Stimulated activated effector memory CD8-positive, alpha-beta T cell treated with anti-CD3 and anti-CD28 coated beads, Interleukin-12 subunit alpha, Interleukin-12 subunit beta, amount 100 ng/mL, for 72 hours (primary cell): ENCODE data around the gene SLCO1C1.
"Not testable (repeated sequence)": the region's sequence is repeated elsewhere in the genome, so short reads cannot be mapped to it uniquely, and the experiment has no call there.

Source experiments
- ATAC-seq: fragments of 150-1000 bp; cut with Tn5 transposase; 2 replicates; pipeline ENCODE4 v1.10.0; 2021
- DNase-seq, 2 donors: peaks; one replicate each; pipeline ENCODE4 v3.0.0; 2021 to 2022; ENCODE audit warnings: low spot score in 2 of 2
- H3K27ac Mint-ChIP-seq: one replicate; pipeline ENCODE4 v1.8.0; 2022; ENCODE audit warnings: mild to moderate bottlenecking, mixed read lengths
- H3K36me3 Mint-ChIP-seq: one replicate; pipeline ENCODE4 v1.8.0; 2022; ENCODE audit warnings: mild to moderate bottlenecking, mixed read lengths
- H3K4me1 Mint-ChIP-seq: one replicate; pipeline ENCODE4 v1.8.0; 2022; ENCODE audit warnings: mixed read lengths
- H3K4me3 Mint-ChIP-seq: one replicate; pipeline ENCODE4 v1.8.0; 2022; ENCODE audit warnings: mild to moderate bottlenecking, mixed read lengths
- H3K9me3 Mint-ChIP-seq: one replicate; pipeline ENCODE4 v1.8.0; 2022; ENCODE audit warnings: mixed read lengths

Gene SLCO1C1

GRCh38 chr12:20740972-20741371 is 45.8 kb downstream of the SLCO1C1 start:
- H3K4me3 Mint-ChIP-seq, result no peak overlapping the region
- DNase-seq (no peak), ATAC-seq (no peak)
- no peaks in the 10 kb centered on the region for H3K4me1 Mint-ChIP-seq
- H3K9me3 Mint-ChIP-seq, result peaks cover 11% of the 10 kb centered on the region
- no peak overlapping the region for H3K27ac Mint-ChIP-seq
- H3K36me3 Mint-ChIP-seq, result no peaks in the 10 kb centered on the region

- H3K9me3 Mint-ChIP-seq, result peaks cover 7% of the 10 kb centered on the region
- DNase-seq (no peak), ATAC-seq (no peak)
- H3K36me3 Mint-ChIP-seq, result no peaks in the 10 kb centered on the region
- H3K4me3 Mint-ChIP-seq, result no peak overlapping the region
- no peaks in the 10 kb centered on the region for H3K4me1 Mint-ChIP-seq
- H3K27ac Mint-ChIP-seq, result no peak overlapping the region
Observed at GRCh38 chr12:20748198-20748597, 53.1 kb downstream of the SLCO1C1 start.

- no peak for DNase-seq
- H3K9me3 Mint-ChIP-seq, result peaks cover 7% of the 10 kb centered on the region
- no peak for ATAC-seq
- no peaks in the 10 kb centered on the region for H3K4me1 Mint-ChIP-seq
- H3K27ac Mint-ChIP-seq, result no peak overlapping the region
- H3K36me3 Mint-ChIP-seq, result no peaks in the 10 kb centered on the region
- no peak overlapping the region for H3K4me3 Mint-ChIP-seq
Observed at GRCh38 chr12:20751046-20751445, 55.9 kb downstream of the SLCO1C1 start.

GRCh38 chr12:20777420-20777819 is 82.3 kb downstream of the SLCO1C1 start:
- no peak overlapping the region for H3K4me3 Mint-ChIP-seq
- H3K36me3 Mint-ChIP-seq, result no peaks in the 10 kb centered on the region
- DNase-seq (no peak), ATAC-seq (no peak)
- H3K4me1 Mint-ChIP-seq, result no peaks in the 10 kb centered on the region
- H3K9me3 Mint-ChIP-seq, result peaks cover 3% of the 10 kb centered on the region
- H3K27ac Mint-ChIP-seq, result no peak overlapping the region

GRCh38 chr12:20778969-20779368 is 83.8 kb downstream of the SLCO1C1 start:
- Mint-ChIP-seq H3K36me3 (no peaks in the 10 kb centered on the region), H3K9me3 (peaks cover 3% of the 10 kb centered on the region), H3K27ac (no peak overlapping the region), H3K4me1 (no peaks in the 10 kb centered on the region), H3K4me3 (no peak overlapping the region)
- DNase-seq (no peak), ATAC-seq (no peak)

GRCh38 chr12:20779971-20780370 is 84.8 kb downstream of the SLCO1C1 start:
- not testable (repeated sequence) for H3K4me3 Mint-ChIP-seq, H3K4me1 Mint-ChIP-seq, H3K9me3 Mint-ChIP-seq, H3K27ac Mint-ChIP-seq, H3K36me3 Mint-ChIP-seq, ATAC-seq, DNase-seq

GRCh38 chr12:20783796-20784357 is 88.7 kb downstream of the SLCO1C1 start:
- not testable (repeated sequence) for H3K27ac Mint-ChIP-seq, DNase-seq, H3K36me3 Mint-ChIP-seq

GRCh38 chr12:20792971-20793370 is 97.8 kb downstream of the SLCO1C1 start:
- H3K4me1 Mint-ChIP-seq, result no peaks in the 10 kb centered on the region
- H3K4me3 Mint-ChIP-seq, result no peak overlapping the region
- ATAC-seq (no peak), DNase-seq (no peak)
- no peaks in the 10 kb centered on the region for H3K36me3 Mint-ChIP-seq
- H3K27ac Mint-ChIP-seq, result no peak overlapping the region
- peaks cover 3% of the 10 kb centered on the region for H3K9me3 Mint-ChIP-seq

More at GRCh38 chr12:20783796-20784357, 88.7 kb downstream of the SLCO1C1 start:
- H3K9me3 Mint-ChIP-seq, H3K4me1 Mint-ChIP-seq, H3K4me3 Mint-ChIP-seq, ATAC-seq: not testable (repeated sequence)

GRCh38 chr12:20798554-20798953 is 103.4 kb downstream of the SLCO1C1 start:
- no peak for ATAC-seq
- H3K27ac Mint-ChIP-seq, result no peak overlapping the region
- no peak for DNase-seq
- H3K4me3 Mint-ChIP-seq, result no peak overlapping the region
- H3K36me3 Mint-ChIP-seq, result no peaks in the 10 kb centered on the region
- no peaks in the 10 kb centered on the region for H3K4me1 Mint-ChIP-seq
- no peaks in the 10 kb centered on the region for H3K9me3 Mint-ChIP-seq

GRCh38 chr12:20800160-20800559 is 105.0 kb downstream of the SLCO1C1 start:
- DNase-seq, result no peak
- H3K27ac Mint-ChIP-seq, result no peak overlapping the region
- no peak overlapping the region for H3K4me3 Mint-ChIP-seq
- H3K9me3 Mint-ChIP-seq, result no peaks in the 10 kb centered on the region
- H3K4me1 Mint-ChIP-seq, result no peaks in the 10 kb centered on the region
- ATAC-seq, result no peak
- no peaks in the 10 kb centered on the region for H3K36me3 Mint-ChIP-seq

- no peaks in the 10 kb centered on the region for H3K36me3 Mint-ChIP-seq
- DNase-seq (no peak), ATAC-seq (no peak)
- no peak overlapping the region for H3K4me3 Mint-ChIP-seq
- no peaks in the 10 kb centered on the region for H3K9me3 Mint-ChIP-seq
- no peaks in the 10 kb centered on the region for H3K4me1 Mint-ChIP-seq
- H3K27ac Mint-ChIP-seq, result no peak overlapping the region
Observed at GRCh38 chr12:20801035-20801434, 105.9 kb downstream of the SLCO1C1 start.
